Activated CD8-positive, alpha-beta memory T cell treated with anti-CD3 and anti-CD28 coated beads, Interleukin-2, amount 50 U/mL, for 48 hours (primary cell): ENCODE results near the gene CDC42EP3.

ENCODE experiments used
- DNase-seq: peaks from one replicate; pipeline ENCODE4 v3.0.0-alpha.2; 2020

CDC42EP3 gene

GRCh38 chr2:37683241-37683640 is 11.8 kb upstream of the CDC42EP3 start:
- DNase-seq, result no peak

DNA sequence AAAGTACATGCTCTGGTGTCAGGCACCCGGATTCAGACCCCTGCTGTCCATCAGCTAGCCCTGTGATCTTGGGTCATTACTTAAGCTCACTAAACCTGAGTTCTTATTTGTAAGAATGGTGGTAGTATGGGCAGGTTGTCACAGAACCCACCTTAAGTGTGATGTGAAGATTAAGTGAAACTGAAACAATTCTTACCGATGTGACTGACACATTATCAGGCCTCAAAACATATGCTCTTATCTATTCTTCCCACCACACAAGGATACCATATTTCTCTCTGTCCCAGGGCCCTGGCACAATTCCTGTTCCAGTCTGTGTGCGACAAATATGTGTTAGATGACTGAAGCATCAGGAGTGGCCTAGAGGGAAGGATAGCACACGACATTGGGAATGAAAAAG is 11.0 kb upstream of the CDC42EP3 start:
- DNase-seq, result no peak

- DNase-seq, result no peak
These were observed 10.1 kb upstream of the CDC42EP3 start for GRCh38 chr2:37681587-37681986.

DNA sequence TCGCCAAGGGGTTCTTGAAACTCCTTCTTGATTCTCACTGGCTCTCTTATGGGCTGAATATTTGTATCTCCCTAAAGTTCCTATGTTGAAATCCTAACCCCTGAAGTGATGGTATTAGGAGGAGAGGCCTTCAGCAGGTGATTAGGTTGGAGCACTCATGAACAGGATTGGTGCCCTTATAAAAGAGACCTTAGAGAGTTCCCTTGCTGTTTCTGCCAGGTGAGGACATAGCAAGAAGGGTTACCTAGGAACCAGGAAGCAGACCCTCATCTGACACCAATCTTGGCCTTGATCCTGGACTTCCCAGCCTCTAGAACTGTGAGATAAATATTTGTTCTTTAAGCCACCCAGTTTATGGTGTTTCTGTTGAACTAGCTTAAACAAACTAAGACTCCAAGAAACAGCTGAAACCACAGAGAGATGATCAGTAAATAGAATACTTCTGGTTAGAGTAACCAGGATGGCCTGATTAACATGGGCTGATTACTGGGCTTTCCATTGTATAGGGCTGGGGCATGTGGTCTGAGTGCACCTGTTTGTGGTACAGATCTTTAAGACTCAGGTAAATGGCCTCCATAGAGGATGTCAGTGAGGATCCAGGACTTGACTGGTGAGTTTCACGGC is 7.7 kb upstream of the CDC42EP3 start:
- DNase-seq, result no peak

DNA sequence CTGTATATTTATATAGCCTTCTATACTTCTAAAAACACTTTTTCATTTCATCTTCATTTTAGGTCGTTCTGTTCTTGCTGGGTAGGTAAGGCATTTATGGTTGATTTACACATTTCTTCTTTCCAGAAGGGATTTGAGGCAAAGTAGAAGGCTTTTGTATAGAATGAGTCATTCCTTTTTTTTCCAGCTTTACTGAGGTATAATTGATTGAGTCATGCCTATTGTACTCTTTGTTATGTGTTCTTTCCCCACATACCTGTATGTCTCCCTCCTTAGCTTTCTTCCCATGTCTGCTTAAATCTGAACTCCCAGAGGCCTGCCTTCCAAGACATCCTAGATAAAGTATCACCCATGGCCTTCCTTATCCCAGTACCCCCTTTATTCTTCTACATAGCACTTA is 4.8 kb upstream of the CDC42EP3 start:
- no peak for DNase-seq

- DNase-seq, result no peak
These were observed 3.5 kb upstream of the CDC42EP3 start for GRCh38 chr2:37674946-37675345.

- no peak for DNase-seq
These were observed 1.4 kb upstream of the CDC42EP3 start for GRCh38 chr2:37672870-37673184.

DNA sequence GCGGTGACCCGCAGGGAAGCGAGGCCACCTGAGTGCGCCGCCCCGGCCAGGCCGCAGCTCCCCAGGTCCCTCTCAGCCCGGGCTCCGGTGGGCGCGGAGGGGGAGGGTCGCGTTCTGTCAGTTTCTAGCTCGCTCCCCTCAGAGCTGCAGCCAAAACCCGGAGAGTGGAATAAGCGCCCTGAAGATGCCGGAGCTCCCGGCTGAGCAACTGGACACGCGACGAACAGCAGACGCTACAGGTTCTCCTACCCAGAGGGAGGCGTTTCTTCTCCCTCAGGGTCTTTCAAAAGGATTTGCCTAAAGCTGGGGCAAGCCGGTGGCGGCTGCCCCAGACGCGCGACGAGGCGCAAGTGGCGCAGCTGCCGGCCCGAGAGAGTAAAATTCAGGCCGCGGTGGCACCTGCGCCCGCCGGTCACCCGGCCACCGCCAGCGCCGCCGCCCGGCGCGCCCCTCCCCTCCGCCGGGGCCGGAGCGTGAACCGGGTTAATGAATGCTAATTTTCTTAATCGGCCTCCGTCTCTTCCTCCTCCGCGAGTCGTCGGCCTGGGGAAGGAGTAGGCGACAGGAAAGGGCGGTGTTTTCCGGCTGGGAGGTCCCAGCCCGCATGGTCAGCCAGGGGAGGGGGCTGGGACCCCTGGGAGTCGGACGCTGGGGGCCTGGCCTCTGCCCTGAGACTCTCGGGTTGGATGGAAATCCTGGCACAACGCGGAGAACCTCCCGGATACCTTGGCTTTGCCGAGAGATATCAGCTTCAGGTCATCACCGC is 845 bp upstream of the CDC42EP3 start:
- DNase-seq, result peak; percentile 81

DNA sequence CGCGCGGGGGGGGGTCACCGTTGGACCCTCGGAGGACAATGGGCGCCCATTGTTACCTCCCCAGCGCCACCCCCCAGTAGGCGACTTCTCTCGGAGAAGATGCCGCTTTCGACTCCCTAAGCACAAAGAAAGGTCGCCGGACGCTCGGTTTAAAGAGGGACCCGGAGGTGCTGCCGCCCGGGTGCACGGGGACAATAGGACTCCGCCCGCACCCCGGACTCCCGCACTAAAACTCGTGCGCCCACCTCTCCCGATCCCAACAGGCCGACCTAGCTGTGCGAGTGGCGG is 318 bp upstream of the CDC42EP3 start:
- no peak for DNase-seq

DNA sequence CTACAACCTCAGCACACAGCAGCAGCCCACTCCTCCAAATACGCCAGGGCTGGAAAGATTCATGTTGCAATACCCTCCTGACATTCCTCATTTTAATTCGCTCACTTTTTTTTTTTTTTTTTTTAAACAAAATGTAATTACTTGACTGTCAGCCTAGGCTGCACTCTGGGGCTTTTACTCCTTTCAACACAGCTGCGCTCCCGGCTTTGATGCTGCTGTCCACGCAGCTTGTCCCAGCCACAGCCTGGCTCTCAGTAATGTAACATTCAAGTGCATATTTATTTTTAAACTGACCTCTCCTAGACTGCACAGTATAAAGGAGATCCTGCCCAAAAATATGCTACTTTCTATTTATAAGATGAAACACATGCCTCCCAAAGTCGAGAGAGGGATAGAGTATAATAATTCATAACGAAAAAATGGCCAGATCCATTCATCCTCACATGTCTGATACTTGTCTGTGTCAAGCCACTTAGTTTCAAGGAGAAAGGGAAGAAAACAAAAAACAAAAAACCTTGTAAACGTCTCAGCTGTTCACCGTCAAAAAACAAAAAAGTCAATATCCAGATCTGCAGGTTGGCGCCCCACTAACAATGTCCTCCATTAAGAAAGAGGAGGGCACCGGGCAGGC is 949 bp downstream of the CDC42EP3 start:
- DNase-seq, result no peak

DNA sequence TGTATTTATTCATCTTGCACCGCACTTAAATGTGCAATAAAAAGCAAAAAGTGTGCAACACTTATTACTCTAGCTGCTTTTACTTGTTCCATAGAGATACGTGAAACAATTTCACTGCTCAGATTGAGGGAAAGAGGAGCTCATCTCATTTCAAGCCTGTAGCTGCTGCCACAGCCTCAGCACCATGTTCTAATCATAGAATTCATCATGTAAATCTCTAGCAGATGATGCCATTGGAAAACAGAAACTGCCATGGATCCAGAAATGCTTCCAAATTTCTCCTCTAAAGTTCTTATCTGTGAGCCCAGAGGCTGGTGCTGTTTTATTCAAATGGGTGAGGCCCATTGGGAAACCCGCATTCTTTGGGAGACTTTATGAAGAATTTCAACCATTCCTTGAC is 2.0 kb downstream of the CDC42EP3 start:
- no peak for DNase-seq

DNA sequence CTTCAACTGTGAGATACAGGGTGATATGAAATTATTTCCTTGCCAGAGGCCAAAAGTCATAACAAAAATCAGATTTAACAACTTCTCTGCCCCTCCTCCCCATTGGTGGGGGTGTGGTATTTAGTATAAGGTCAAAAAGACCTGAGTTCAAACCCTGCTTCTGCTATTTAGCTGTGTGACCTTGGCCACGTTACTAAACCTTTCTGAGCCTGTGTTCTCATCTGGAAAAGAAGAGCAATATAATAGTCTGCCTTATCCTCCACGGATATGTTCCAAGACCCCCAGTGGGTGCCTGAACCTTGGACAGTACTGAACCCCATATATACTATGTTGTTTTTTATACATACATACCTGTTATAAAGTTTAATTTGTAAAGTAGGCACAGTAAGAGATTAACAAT is 3.7 kb downstream of the CDC42EP3 start:
- DNase-seq, result no peak

- DNase-seq, result no peak
These were observed 4.7 kb downstream of the CDC42EP3 start for GRCh38 chr2:37666772-37667171.

DNA sequence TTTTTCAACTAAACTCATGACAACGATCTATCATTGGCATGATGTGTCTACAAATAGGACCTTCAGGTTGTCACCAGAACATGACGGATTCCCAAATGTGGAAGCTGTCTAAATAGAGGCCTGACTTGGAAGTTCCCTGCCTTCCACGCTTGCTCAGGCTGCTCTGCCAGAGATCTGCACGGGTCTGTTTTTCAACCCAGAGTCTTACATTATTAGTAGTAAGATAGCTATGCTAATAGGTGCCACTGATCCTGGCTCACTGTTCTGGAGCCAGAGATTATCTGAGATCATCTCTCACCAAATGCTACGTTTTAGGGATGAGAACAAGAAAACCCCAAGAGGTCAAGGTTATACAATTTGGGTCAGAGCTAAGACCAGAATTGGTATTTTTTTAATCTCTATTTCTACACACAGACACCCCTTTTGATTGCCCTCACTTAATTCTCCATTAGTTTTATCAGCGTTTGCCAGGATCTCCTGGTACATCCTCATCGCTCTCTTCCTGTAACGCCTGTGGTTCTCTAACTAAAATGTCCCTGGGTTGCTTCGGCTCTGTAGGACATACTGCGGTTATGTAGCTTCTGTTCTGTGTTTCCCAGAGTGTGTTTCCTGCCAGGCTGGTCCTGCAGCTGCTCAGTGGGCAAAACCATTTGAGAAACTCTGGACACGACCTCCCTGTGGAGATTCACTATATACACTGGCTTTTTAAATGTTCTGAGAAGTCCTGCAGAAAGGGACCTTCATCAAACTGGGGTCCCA is 5.7 kb downstream of the CDC42EP3 start:
- DNase-seq, result no peak

DNA sequence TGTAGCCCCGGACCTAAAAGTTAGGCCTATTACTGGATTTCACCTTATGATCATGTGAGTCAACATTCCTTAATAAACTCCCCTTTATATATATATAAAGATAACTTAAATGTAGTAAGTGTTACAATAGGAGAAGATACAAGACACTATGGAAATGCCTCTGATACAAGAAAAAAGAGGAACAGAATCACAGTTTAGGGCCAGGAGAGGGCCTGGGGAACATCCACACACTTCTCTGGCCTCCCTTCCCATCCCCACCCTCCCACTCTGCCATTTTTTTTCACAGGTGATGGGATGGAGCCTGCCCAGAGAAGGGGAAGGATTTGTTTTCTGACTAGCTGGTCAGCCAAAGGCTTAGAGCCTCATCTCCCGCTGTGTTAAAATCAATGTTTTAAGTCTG is 6.4 kb downstream of the CDC42EP3 start:
- no peak for DNase-seq

DNA sequence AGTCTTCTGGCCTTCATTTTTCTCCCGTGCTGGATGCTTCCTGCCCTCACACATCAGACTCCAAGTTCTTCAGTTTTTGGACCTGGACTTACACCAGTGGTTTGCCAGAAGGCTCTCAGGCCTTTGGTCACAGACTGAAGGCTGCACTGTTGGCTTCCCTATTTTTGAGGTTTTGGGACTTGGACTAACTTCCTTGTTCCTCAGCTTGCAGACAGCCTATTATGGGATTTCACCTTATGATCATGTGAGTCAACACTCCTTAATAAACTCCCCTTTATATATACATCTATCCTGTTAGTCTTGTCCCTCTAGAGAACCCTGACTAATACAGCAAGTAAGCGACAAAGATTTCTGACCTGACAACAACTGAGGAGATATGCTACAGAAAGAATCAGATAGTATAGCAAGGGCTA is 7.2 kb downstream of the CDC42EP3 start:
- DNase-seq, result no peak

DNA sequence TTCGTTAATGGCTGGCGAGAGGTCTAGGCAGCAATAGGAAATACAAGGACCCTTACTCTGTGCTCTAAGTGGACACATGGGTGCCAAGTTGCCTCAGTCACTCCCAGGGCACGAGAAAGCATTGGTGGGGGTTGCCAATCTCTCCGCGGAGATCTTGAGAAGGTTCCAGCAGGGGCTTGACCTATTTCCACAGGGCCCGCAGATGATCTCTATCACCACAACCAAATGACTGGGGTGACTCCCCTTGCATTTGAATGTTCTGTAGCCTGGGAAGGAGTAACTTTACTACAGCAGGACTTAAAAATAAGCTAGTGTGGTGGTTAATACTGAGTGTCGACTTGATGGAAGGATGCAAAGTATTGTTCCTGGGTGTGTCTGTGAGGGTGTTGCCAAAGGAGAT is 8.1 kb downstream of the CDC42EP3 start:
- no peak for DNase-seq

- no peak for DNase-seq
These were observed 11.7 kb downstream of the CDC42EP3 start for GRCh38 chr2:37659723-37660122.

- DNase-seq, result no peak
These were observed 12.8 kb downstream of the CDC42EP3 start for GRCh38 chr2:37658682-37659081.

GRCh38 chr2:37657471-37657870 is 14.0 kb downstream of the CDC42EP3 start:
- DNase-seq, result no peak

DNA sequence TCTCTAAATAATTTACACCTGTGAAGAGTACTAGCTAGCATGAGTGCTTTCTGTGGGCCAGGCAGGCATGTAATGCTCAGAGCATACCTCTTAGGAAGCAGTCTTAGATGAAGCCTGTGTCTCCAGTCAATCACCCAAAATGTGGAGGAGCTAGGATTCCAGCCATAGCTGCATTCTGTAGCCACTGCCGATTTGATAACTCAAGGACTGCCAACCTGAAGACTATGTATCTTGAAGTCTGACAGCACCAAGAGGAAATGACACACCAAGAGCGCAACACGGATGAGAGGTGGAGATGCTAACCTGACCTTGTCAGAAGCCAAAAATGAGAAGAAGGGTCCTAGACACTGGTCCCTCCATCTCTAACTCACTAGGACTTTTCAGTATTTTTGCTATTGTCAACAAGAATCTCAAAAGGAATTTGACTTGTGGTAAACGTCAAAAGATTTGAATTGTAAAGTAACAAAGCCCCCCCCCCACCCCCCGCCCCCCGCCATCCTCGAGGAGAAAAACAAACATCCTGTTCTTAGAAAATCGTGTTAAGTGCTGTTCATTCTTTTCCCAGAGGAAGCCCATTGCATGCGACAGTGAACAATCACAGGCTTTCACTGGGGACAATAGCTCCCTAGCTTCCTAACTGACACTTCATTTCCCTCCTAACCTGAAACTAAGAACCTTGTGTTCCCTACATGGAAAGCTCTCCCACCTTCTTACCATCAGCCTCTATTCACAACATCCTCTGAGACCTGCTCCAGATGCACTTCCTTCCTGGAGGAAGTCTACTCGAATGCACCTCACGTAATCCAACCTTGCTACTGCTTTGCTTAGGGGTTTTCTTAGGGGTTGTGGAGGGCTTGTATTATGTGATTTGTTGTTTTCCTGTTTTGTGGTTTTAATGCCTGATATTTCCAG is 14.7 kb downstream of the CDC42EP3 start:
- no peak for DNase-seq

- DNase-seq, result no peak
These were observed 16.3 kb downstream of the CDC42EP3 start for GRCh38 chr2:37654932-37655841.
